CD4-positive, alpha-beta T cell treated with Interleukin-2 at 100 ng/mL for 4 hours (primary cell): Measurements from ENCODE around the gene SCAND1.

ENCODE experiments used
- DNase-seq: peaks from one replicate; pipeline ENCODE4 v3.0.0-alpha.2; 2020; ENCODE audit warnings: low spot score

SCAND1 gene

DNA sequence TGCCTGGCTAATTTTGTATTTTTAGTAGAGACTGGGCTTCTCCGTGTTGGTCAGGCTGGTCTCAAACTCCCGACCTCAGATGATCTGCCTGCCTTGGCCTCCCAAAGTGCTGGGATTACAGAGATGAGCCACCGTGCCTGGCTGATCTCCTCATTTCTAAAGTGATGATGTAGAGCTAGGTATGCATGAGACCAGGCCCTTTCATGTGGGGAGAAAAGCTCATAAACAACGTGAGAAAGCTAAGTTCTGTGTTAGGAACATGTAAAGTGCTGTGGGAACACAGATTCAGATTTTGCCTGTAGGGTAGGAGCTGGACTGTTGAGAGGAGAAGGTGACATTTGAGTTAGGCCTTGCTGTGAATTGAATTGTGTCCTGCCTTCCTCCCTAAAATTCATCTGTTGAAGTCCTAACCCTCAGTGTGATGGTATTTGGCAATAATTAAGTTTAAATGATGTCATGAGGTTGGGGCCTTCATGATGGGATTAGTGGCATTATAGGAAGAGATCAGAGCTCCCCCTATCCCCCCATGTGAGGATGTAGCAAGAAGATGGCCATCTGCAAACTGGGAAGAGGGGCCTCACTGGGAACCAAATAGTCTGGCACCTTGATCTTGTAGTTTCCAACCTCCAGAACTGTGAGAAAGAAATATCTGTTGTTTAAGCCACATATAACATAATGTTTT, 49.2 kb downstream of the SCAND1 start:
- no peak for DNase-seq

DNA sequence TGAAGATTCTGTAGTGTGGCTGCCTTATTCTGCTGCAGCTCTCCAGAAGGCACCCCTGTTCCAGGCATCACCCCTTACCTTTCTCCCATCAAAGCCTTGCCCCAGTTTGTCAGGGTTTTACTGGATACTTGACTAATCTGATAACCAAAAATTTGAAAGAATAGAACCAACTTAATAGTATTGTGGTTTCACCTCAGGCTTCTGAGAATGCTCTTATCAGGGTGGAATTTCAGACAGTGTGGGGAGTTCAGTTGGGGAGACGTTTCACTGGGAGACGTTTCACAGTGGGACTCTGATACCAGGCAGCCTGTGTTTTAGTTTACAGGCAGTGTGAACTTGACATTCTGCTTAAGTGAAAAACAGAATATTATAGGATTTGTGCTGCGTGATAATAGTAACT, 50.5 kb downstream of the SCAND1 start:
- no peak for DNase-seq
